Gastrocnemius medialis (tissue), 4 donors: ENCODE measurements around the gene LAMA3.

Experiments used
- POLR2A ChIP-seq, 2 donors: fragments of 450-650 bp; IDR thresholded peaks; one replicate each; pipeline ENCODE4 v1.6.1; 2017; ENCODE audit warnings: antibody characterized with exemption in 2 of 2, mild to moderate bottlenecking in 2 of 2, moderate library complexity in 2 of 2
- TF ChIP-seq, protein P1 (sequence below), 5 experiments: fragments of 450-650 bp in 3 of 5; fragments of 200-600 bp in 2 of 5; sonication (generic) in 2 of 5; IDR thresholded peaks in 4 of 5; conservative IDR thresholded peaks in 1 of 5; 1 replicate in 4 of 5; 2 replicates in 1 of 5; pipeline ENCODE4 v1.5.1; 2016 to 2019; ENCODE audit warnings: antibody characterized with exemption in 5 of 5, mild to moderate bottlenecking in 3 of 5, moderate library complexity in 3 of 5

DNA sequence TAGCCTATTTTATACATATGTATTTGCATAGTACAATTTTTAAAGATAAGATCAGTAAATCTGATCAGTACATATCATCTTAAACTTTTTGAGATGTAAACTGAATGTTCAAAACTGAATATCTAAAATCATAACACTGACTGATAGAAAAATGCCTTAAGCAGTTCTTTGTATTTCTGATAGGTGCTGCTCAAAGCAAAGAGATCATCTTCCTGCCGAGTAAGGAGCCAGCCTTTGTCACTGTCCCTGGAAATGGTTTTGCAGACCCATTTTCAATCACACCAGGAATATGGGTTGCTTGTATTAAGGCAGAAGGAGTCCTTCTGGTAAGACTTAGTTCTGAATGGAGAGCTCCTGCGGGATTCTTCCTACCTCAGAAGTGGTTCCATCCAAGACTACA lies 135.0 kb downstream of the LAMA3 start:
- TF ChIP-seq, protein P1, sequence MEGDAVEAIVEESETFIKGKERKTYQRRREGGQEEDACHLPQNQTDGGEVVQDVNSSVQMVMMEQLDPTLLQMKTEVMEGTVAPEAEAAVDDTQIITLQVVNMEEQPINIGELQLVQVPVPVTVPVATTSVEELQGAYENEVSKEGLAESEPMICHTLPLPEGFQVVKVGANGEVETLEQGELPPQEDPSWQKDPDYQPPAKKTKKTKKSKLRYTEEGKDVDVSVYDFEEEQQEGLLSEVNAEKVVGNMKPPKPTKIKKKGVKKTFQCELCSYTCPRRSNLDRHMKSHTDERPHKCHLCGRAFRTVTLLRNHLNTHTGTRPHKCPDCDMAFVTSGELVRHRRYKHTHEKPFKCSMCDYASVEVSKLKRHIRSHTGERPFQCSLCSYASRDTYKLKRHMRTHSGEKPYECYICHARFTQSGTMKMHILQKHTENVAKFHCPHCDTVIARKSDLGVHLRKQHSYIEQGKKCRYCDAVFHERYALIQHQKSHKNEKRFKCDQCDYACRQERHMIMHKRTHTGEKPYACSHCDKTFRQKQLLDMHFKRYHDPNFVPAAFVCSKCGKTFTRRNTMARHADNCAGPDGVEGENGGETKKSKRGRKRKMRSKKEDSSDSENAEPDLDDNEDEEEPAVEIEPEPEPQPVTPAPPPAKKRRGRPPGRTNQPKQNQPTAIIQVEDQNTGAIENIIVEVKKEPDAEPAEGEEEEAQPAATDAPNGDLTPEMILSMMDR (IDR thresholded peaks at IDR 0.05 in 4 of 5, conservative IDR thresholded peaks at IDR 0.05 in 1 of 5), result peak in 1 of 5 experiments; percentile 4
- TF ChIP-seq POLR2A (IDR thresholded peaks at IDR 0.05), result no peak
